ENCODE results near the gene RABGAP1L. TPM values are rescaled to one million over a fixed set of nuclear protein-coding genes. Genes with fewer than 3 reads are reported as not detected.

RABGAP1L gene
- total RNA-seq, 1 donor from 2014 or later, result 48.5 TPM

DNA sequence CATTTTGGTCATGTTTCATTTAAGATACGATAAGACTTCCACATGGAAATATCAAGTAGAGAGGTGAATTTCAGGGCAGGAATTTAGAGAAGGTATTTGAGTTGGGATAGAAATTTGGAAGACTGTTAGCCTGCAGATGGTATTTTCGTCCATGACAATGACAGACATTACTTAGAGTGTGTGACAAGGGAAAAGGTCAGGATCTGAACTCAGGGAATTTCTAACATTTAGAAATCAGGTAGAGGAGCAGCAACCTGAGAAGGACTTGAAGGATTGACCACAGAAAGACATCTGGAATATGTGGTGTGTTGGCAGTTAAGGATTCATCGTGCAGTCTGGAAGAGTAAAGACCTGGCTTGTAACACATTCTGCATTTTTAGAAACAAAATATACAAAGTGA is 57.9 kb downstream of the RABGAP1L start:
- DNase-seq (ENCODE audit: low spot score in 2 of 2, unreplicated experiment in 2 of 2), result no peak
- H3K27ac Mint-ChIP-seq, result no peak overlapping the region
- TF ChIP-seq, protein P1, sequence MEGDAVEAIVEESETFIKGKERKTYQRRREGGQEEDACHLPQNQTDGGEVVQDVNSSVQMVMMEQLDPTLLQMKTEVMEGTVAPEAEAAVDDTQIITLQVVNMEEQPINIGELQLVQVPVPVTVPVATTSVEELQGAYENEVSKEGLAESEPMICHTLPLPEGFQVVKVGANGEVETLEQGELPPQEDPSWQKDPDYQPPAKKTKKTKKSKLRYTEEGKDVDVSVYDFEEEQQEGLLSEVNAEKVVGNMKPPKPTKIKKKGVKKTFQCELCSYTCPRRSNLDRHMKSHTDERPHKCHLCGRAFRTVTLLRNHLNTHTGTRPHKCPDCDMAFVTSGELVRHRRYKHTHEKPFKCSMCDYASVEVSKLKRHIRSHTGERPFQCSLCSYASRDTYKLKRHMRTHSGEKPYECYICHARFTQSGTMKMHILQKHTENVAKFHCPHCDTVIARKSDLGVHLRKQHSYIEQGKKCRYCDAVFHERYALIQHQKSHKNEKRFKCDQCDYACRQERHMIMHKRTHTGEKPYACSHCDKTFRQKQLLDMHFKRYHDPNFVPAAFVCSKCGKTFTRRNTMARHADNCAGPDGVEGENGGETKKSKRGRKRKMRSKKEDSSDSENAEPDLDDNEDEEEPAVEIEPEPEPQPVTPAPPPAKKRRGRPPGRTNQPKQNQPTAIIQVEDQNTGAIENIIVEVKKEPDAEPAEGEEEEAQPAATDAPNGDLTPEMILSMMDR (IDR thresholded peaks at IDR 0.05; ENCODE audit: unreplicated experiment), result no peak
- H3K9me3 Mint-ChIP-seq, result peaks cover 6% of the 10 kb centered on the region
- peaks cover 6% of the 10 kb centered on the region for H3K36me3 Mint-ChIP-seq
- H3K4me1 Mint-ChIP-seq, result no peaks in the 10 kb centered on the region
- H3K27me3 Mint-ChIP-seq (ENCODE audit: low read depth), result no peaks in the 10 kb centered on the region
- H3K4me3 Mint-ChIP-seq, result no peak overlapping the region

DNA sequence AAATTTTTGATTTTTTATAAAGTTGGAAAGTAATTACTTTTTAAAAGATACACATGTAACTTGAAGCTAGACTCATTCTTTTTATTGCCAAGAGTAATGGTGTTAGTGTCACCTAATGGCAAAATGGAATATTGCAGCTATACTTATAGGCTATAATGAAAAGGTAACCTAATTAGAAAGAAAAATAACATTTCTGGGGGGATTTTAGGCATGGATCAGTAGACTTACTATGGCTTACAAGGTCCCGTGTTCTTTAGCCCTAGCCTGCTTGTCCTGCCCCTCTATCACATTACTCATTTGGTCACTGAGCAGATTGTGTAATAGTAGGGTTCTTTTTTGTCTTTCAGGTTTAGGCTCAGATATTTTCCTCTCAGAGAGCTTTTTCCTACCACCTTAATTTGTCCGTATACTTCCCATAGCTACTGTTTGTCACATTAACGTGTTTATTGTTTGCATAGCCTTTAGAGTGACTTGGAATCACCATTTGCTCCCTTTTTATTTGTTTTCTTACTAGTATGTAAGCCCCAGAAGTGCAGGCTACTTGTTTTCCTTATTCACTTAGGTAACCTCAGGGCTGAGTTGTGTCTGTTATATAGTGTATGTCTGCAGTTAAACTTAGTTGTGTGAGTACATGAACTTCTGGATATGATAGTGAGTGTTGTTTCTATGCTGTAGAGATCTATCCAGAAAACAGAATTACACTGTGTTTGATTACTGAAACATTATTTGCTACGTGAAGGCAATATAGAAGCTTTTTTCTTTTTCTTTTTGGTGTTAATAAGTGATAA is 58.7 kb downstream of the RABGAP1L start:
- TF ChIP-seq, protein P1 (IDR thresholded peaks at IDR 0.05; ENCODE audit: unreplicated experiment), result peak; percentile 71
- H3K4me3 Mint-ChIP-seq, result no peak overlapping the region
- no peak for DNase-seq (ENCODE audit: low spot score in 2 of 2, unreplicated experiment in 2 of 2)
- H3K4me1 Mint-ChIP-seq, result no peaks in the 10 kb centered on the region
- no peak overlapping the region for H3K27ac Mint-ChIP-seq
- no peaks in the 10 kb centered on the region for H3K27me3 Mint-ChIP-seq (ENCODE audit: low read depth)
- peaks cover 10% of the 10 kb centered on the region for H3K9me3 Mint-ChIP-seq
- peaks cover 10% of the 10 kb centered on the region for H3K36me3 Mint-ChIP-seq

DNA sequence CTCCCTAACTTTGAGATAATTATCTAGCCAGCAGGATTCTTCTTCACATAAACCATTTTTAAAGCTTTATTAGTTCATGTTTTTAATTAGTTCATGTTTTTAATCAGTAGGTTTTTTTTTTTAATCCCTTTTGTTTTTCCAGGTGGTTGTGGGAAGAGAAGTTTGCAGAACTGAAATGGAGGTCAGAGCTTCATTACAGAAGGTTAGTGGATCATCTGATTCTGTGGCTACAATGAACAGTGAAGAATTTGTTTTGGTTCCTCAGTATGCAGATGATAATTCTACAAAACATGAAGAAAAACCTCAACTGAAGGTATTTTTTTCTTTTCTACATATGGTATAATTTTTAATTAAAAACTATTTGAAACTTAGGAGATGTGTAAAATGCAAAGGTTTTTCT is 59.7 kb downstream of the RABGAP1L start:
- Mint-ChIP-seq H3K27me3 (ENCODE audit: low read depth) (no peaks in the 10 kb centered on the region), H3K27ac (no peak overlapping the region), H3K9me3 (peaks cover 10% of the 10 kb centered on the region), H3K4me1 (no peaks in the 10 kb centered on the region), H3K4me3 (no peak overlapping the region), H3K36me3 (peaks cover 13% of the 10 kb centered on the region)
- DNase-seq (ENCODE audit: low spot score in 2 of 2, unreplicated experiment in 2 of 2), result no peak
- TF ChIP-seq, protein P1 (IDR thresholded peaks at IDR 0.05; ENCODE audit: unreplicated experiment), result no peak

DNA sequence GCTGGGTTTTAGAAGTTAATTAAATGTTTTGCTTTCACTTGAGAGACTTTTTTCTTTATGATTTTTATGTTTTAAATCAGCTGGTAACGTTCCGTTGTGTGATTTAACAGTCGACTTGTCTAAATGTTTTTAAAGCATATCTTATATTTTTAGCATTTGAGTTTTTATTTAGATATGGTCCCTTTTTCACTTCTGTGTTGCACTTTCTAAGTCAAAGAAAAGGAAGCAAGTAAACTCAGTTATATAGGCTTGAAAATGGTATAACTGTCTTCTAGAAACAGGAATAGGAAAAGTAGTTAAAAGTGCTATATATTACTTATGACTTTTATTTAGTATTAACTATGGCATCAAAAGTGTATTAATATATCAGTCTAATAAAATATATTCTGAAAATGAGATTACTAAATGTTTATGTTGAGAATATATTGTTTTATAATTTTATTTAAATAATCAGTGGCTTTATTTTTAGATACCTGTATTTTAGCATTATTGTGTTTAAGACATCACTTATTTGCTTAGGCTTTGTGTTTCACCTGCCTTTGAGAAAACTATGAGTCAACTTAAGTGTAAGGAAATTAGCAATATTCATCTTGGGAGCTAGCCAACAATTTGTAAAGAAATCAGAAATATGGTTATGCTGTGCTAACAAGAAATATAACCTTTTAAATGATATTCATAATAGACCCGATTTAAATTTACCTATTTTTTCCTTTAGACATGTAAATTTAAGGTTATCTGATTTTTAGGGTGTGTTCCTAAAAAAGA is 60.5 kb downstream of the RABGAP1L start:
- no peaks in the 10 kb centered on the region for H3K27me3 Mint-ChIP-seq (ENCODE audit: low read depth)
- H3K27ac Mint-ChIP-seq, result no peak overlapping the region
- H3K36me3 Mint-ChIP-seq, result peaks cover 18% of the 10 kb centered on the region
- TF ChIP-seq, protein P1 (IDR thresholded peaks at IDR 0.05; ENCODE audit: unreplicated experiment), result no peak
- no peaks in the 10 kb centered on the region for H3K4me1 Mint-ChIP-seq
- no peak for DNase-seq (ENCODE audit: low spot score in 2 of 2, unreplicated experiment in 2 of 2)
- H3K9me3 Mint-ChIP-seq, result peaks cover 12% of the 10 kb centered on the region
- H3K4me3 Mint-ChIP-seq, result no peak overlapping the region

DNA sequence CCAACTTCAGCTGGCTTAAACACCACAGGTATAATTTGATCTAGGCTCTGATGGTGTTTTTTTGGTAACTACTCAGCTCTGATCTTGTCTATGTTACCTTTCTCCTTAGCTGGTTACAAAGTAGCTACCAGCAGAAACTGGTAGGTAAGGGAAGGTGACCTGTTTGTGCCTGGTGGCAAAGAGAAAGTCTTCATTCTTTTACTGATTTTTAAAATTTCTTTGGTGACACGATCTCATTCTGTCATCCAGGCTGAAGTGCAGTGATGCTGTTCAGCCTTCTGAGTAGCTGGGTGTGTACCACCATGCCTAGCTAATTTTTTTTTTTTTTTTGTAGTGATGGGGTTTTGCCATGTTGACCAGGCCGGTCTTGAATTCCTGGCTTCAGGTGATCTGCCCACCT is 62.4 kb downstream of the RABGAP1L start:
- no peaks in the 10 kb centered on the region for H3K27me3 Mint-ChIP-seq (ENCODE audit: low read depth)
- no peak for DNase-seq (ENCODE audit: low spot score in 2 of 2, unreplicated experiment in 2 of 2)
- H3K4me1 Mint-ChIP-seq, result no peaks in the 10 kb centered on the region
- peaks cover 18% of the 10 kb centered on the region for H3K9me3 Mint-ChIP-seq
- no peak overlapping the region for H3K27ac Mint-ChIP-seq
- H3K36me3 Mint-ChIP-seq, result peaks cover 22% of the 10 kb centered on the region
- H3K4me3 Mint-ChIP-seq, result no peak overlapping the region
- TF ChIP-seq, protein P1 (IDR thresholded peaks at IDR 0.05; ENCODE audit: unreplicated experiment), result no peak
